ENCODE measurements around the gene BCL2L11. TPM values are rescaled to one million over a fixed set of nuclear protein-coding genes. Genes with fewer than 3 reads are reported as not detected.

The BCL2L11 gene
- polyA plus RNA-seq, 1 experiment = 0.78 TPM

GRCh38 chr2:111101592-111101991 is 19.1 kb upstream of the BCL2L11 start:
- peaks cover 17% of the 10 kb centered on the region for H3K27me3 ChIP-seq (ENCODE audit: control insufficient read depth, insufficient read depth, low read length)
- POLR2A ChIA-PET = interaction anchor here (0.6 kb wide), 1 partner anchor 97 kb away, joined by 3 read pairs; no protein-coding TSS in a partner anchor

DNA sequence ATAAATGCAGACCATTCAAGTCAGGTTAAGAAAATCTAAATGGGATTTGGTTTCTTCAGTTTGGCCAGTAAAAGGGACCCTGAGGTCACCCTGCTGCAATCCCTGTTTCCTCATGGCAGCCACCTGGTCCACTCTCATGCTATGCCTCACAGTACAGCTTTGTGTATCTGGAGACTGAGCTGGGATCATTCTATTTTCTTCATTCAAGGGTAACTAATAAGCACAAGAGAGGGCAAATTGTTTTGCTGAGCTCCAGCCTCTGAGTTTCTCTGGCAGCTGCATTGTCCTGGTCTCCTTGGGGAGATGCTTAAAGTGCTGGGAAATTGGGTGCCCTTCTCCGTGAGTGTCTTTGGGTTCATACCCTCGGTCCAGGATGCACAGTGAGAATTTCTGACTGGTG is 18.5 kb upstream of the BCL2L11 start:
- Histone ChIP-seq H3K36me3 (ENCODE audit: control insufficient read depth, insufficient read depth, low read length) (no peaks in the 10 kb centered on the region), H3K4me3 (ENCODE audit: low read depth, low read length) (no peak overlapping the region), H3K27me3 (ENCODE audit: control insufficient read depth, insufficient read depth, low read length) (peaks cover 19% of the 10 kb centered on the region)
- TF ChIP-seq CTCF (IDR thresholded peaks at IDR 0.05; ENCODE audit: insufficient read depth, low read depth, low read length) = no peak
- POLR2A ChIA-PET = no interaction called here
- no peak for DNase-seq (ENCODE audit: low read depth)
- CTCF ChIA-PET = no interaction called here

More at GRCh38 chr2:111101592-111101991, 19.1 kb upstream of the BCL2L11 start:
- no peak overlapping the region for H3K4me3 ChIP-seq (ENCODE audit: low read depth, low read length)
- CTCF ChIA-PET = no interaction called here
- H3K36me3 ChIP-seq (ENCODE audit: control insufficient read depth, insufficient read depth, low read length) = no peaks in the 10 kb centered on the region
- TF ChIP-seq CTCF (IDR thresholded peaks at IDR 0.05; ENCODE audit: insufficient read depth, low read depth, low read length) = no peak
- no peak for DNase-seq (ENCODE audit: low read depth)

- Histone ChIP-seq H3K4me3 (ENCODE audit: low read depth, low read length) (no peak overlapping the region), H3K27me3 (ENCODE audit: control insufficient read depth, insufficient read depth, low read length) (peaks cover 13% of the 10 kb centered on the region), H3K36me3 (ENCODE audit: control insufficient read depth, insufficient read depth, low read length) (no peaks in the 10 kb centered on the region)
- no peak for DNase-seq (ENCODE audit: low read depth)
- ChIA-PET CTCF (no interaction called here), POLR2A (no interaction called here)
- TF ChIP-seq CTCF (IDR thresholded peaks at IDR 0.05; ENCODE audit: insufficient read depth, low read depth, low read length) = no peak
Measured at GRCh38 chr2:111105926-111106325, 14.8 kb upstream of the BCL2L11 start.

DNA sequence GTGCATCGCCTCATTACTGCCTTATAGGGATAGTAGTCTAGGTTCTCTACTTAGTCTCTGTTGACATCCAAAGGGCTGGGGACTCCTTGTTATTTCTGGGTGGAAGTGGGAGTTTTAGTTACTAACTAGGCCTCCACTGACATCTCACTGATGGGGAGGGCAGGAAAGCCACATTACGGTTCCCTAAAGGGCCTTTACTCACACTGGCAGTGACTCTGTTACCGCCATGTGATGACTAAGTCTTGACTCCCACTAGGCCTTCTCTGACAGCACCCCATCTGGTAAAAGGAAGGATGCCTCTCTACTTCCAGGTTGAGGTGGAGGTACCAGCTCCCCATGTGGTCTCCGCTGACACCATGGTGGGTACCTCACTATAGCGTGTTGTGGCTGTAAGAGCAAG is 14.0 kb upstream of the BCL2L11 start:
- no peak for TF ChIP-seq CTCF (IDR thresholded peaks at IDR 0.05; ENCODE audit: insufficient read depth, low read depth, low read length)
- POLR2A ChIA-PET = no interaction called here
- H3K27me3 ChIP-seq (ENCODE audit: control insufficient read depth, insufficient read depth, low read length) = peaks cover 13% of the 10 kb centered on the region
- CTCF ChIA-PET = interaction anchor here (0.8 kb wide), 1 partner anchor 10 kb away, joined by 3 read pairs; no protein-coding TSS in a partner anchor
- DNase-seq (ENCODE audit: low read depth) = no peak
- H3K36me3 ChIP-seq (ENCODE audit: control insufficient read depth, insufficient read depth, low read length) = no peaks in the 10 kb centered on the region
- H3K4me3 ChIP-seq (ENCODE audit: low read depth, low read length) = no peak overlapping the region

GRCh38 chr2:111108745-111109271 is 11.9 kb upstream of the BCL2L11 start:
- ChIA-PET CTCF (no interaction called here), POLR2A (no interaction called here)
- no peak for DNase-seq (ENCODE audit: low read depth)
- H3K4me3 ChIP-seq (ENCODE audit: low read depth, low read length) = no peak overlapping the region
- no peaks in the 10 kb centered on the region for H3K36me3 ChIP-seq (ENCODE audit: control insufficient read depth, insufficient read depth, low read length)
- no peak for TF ChIP-seq CTCF (IDR thresholded peaks at IDR 0.05; ENCODE audit: insufficient read depth, low read depth, low read length)
- peaks cover 20% of the 10 kb centered on the region for H3K27me3 ChIP-seq (ENCODE audit: control insufficient read depth, insufficient read depth, low read length)
